ENCODE measurements around the gene ZFYVE1.
"Not testable (repeated sequence)": the region's sequence is repeated elsewhere in the genome, so short reads cannot be mapped to it uniquely, and the experiment has no call there.

Gene ZFYVE1

GRCh38 chr14:73026845-73027542, at the start of gene ZFYVE1:
ZFYVE1 (minus strand) TSS chr14:73027106; CDS start chr14:73024508, 2,598 bp downstream.
- DNase-seq (ENCODE audit: low spot score) = peak; percentile 97

DNA sequence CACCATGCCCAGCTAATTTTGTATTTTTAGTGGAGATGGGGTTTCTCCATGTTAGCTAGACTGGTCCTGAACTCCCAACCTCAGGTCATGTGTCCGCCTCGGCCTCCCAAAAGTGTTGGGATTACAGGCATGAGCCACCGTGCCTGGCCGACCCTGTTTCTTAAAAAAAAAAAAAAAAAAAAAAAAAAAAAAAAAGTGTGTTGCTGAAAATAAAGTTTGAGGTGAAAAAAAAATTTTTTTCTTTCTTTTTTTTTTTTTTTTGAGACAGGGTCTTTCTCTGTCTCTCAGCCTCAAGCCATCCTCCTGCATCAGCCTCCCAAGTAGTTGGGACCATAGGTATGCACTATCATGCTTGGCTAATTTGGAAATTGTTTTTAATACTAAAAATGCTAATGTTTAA, 42.7 kb upstream of the ZFYVE1 start:
- DNase-seq (ENCODE audit: low spot score) = no peak

DNA sequence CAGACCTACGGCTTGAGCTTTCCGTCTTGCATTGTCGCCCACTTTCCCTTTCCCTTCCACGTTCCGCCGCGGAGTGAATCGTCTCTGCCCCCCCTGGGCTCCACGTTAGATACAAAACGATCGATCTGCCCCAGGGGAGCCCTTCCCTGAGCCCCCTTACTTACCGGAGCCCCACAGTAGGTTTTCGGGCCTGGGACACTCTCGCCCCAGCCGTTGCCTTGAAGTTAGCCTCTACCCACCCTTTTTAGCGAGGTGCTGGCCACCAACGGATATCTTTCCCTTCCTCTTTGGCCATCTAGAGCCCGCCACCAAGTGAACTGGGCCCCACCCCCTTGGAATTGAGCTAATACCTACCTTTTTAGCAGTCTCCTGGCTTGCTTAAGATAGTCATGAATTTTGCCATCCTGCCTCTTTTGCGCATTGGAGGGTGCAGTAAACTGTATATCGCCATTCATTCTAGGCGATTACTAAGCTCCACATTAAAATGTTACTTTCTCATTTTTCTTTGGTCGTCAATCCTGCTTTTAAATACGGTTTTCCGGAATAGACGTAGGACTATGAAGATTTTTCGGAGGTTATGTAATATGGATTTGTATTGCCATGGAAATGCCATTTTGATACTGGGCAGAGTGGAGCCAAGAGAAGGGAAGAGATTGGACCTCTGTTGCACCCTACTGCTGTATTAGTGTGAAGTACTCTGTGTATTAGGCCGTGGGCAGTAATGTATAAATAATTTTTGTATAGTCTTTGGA, 32.2 kb upstream of the ZFYVE1 start:
- peak; percentile 49 for DNase-seq (ENCODE audit: low spot score)

DNA sequence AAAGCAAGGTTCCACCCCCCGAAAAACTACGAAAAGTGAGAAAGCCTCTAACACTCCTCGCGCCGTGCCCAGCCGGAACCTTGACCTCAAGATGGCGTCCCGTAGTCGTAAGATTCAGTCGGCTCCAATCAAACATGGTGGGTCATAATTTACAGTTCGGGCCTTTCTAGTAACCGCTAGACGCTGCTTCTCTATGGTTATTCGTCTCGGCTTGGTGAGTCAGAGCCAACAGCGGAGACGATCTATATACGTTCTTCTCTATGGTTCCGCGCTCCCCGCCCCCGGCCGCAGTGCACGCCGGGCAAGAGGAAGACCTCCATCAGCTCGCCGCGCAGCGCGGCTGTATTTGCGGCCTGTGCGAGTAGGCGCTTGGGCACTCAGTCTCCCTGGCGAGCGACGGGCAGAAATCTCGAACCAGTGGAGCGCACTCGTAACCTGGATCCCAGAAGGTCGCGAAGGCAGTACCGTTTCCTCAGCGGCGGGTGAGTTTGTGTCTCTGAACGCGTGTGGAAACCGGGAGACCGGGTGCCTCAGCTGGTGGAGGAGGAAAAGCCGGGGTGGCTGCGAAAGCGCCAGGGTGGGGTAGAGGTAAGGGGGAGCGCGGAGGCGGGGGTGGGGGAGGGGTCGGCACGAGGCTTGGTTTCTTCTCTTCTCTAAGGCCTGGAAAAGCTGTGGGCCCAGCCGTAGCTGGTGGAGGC, 31.5 kb upstream of the ZFYVE1 start, which contains the start of gene RBM25:
TSS of gene RBM25 (plus strand) at position 311 of the 698 bp plus-strand sequence. CDS start 13,108 bp downstream, outside the sequence.
- DNase-seq (ENCODE audit: low spot score) = peak; percentile 95

DNA sequence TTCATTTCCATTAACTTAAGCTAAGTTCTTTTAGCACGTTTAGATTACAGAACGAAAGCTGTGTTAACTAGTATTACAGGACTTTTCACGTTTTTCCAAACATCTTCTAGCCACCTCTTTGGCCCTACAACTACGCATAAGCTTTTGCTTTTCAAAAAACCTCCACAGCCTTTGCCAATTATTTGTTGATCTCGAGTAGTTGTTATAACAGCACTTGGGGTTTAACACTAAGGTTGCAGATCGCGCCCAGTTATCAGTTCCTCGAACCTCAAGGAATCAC, 31.0 kb upstream of the ZFYVE1 start:
- no peak for DNase-seq (ENCODE audit: low spot score)

- DNase-seq (ENCODE audit: low spot score) = no peak
These were observed 28.3 kb upstream of the ZFYVE1 start for GRCh38 chr14:73055251-73055650.

GRCh38 chr14:73049428-73049827, 22.5 kb upstream of the ZFYVE1 start:
- no peak for DNase-seq (ENCODE audit: low spot score)

DNA sequence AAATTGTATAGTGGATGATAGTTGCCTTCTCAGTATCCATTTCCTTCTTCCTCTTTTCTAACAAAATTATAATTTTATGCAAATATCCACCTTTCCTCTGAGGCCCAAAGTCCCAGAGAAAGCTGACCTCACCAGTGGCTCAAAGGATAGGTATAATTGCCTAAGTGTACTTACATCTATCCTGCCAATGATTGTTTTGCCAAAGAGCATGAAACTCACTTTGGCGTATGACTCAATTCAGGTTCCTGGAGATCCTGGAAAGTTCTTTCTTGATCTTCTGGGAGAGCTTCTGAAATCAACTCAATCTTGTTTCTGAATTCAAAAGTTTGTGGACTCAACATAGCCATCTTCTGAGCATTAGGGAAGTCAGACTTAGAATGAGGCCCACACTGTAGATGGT, 20.9 kb upstream of the ZFYVE1 start:
- DNase-seq (ENCODE audit: low spot score) = no peak

- not testable (repeated sequence) for DNase-seq (ENCODE audit: low spot score)
These were observed 10.0 kb upstream of the ZFYVE1 start for GRCh38 chr14:73036706-73037450.

- DNase-seq (ENCODE audit: low spot score) = no peak
These were observed 1.1 kb upstream of the ZFYVE1 start for GRCh38 chr14:73027984-73028383.

DNA sequence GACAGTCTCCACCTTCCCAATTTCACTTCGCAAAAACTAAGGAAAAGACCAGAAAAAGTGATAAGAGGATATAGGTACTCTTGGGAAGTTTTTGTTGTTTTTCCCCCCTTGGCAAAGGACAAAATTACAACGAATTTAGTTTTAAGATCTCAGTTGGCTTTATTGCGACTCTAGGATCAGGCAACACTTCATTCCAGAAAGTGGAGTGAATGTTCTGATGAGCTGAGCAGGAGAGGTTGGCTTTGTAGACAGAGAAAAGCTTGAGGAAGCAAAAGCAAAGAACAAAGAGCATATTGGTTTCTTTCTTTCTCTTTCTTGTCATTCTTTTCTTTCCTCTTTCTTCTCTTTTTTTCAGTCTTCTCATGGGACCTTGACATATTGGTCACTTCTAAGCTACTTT, 640 bp upstream of the ZFYVE1 start:
- no peak for DNase-seq (ENCODE audit: low spot score)

DNA sequence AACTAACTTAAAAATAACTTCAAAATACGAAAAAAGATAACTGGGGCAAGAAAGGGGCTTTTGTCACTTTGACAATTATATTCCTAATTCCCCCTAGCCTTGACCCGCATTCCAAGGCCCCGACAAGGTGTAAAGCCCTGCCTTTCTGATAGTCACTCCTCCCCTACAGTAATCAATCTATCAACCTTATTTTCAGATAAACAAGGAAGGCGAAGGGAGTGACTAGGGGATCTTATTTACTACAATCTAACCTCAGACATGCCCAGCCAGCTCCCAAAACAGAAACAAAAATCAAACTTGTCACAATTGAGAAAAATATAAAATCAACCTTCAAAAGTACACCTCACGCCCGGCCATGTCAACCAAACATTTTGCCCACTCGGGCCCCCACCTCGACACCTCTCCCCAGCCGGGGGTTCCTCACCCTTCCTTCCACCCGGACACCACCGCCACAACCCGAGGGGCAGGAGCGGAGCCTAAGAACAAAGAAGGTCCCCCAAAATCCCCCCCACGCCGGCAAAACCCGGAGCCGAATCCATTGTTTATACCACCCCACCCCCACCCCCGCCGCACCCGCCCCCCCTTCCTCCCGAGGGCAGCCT, 562 bp downstream of the ZFYVE1 start:
- no peak for DNase-seq (ENCODE audit: low spot score)

GRCh38 chr14:73025544-73025943, 1.4 kb downstream of the ZFYVE1 start:
- peak; percentile 33 for DNase-seq (ENCODE audit: low spot score)

DNA sequence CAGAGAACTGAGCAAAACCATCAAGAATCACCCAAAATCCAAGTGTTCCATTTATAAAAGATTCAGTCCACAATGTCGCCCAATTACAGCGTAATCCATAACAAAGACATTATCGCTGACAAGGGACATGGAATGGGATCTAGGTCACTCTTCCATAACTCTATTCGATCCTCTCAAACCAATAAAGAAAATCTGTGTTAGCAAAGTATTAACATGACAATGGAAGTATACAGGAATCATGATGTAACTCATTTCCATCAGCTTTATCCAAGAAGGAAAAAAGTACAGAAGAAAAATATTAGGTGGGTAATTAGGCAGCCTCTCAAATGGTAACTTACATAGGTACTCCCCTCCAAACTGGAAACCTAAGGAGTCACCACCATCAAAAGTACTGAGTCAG, 4.9 kb downstream of the ZFYVE1 start:
- no peak for DNase-seq (ENCODE audit: low spot score)

DNA sequence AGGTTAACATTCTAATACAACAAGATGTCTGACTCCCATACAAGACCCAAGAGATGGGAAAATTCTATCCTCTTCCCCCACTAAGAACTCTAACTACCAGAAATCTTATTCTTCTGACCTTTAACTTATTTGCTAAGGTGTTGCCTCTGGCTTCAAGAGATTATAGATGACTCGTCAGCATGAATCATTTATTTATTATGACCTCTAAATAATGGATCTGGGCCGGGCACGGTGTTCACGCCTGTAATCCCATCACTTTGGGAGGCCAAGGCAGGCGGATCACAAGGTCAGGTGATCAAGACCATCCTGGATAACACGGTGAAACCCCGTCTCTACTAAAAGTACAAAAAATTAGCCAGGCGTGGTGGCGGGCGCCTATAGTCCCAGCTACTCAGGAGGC, 10.9 kb downstream of the ZFYVE1 start:
- not testable (repeated sequence) for DNase-seq (ENCODE audit: low spot score)

DNA sequence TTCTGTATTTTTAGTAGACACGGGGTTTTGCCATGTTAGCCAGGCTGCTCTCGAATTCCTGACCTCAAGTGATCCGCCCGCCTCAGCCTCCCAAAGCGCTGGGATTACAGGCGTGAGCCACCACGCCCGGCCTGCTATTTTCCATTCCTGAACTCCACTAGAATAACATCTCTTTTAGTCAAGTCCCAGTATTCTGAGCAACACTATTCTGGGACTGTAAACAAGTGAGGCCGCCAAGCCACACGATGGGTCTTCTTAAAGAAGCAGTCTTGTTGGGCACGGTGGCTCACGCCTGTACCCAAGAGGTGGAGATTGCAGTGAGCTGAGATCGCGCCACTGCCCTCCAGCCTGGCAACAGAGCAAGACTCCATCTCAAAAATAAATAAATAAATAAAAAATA, 11.4 kb downstream of the ZFYVE1 start:
- DNase-seq (ENCODE audit: low spot score) = not testable (repeated sequence)

GRCh38 chr14:73014105-73014504, 12.8 kb downstream of the ZFYVE1 start:
- no peak for DNase-seq (ENCODE audit: low spot score)

GRCh38 chr14:73011189-73011588, 15.7 kb downstream of the ZFYVE1 start:
- DNase-seq (ENCODE audit: low spot score) = not testable (repeated sequence)

DNA sequence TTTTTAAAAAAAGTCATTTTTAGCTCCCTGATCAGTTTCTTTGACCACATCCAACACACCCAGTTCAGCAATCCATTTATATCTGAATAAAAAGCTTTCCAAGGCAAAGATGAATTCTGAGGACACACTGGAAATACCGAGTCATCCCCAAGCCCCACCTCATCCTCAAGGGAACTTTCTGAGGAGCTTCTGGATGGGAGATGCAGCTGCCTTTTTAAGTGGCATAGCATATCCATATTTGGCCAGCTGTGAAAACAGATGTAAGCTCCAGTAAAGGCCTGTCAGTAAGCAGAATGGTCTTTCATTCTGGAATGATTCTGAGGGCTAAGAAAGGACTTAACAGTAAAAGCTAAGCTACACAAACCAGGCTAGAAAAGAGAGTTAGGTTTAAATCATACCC, 18.4 kb downstream of the ZFYVE1 start:
- DNase-seq (ENCODE audit: low spot score) = no peak

GRCh38 chr14:73007835-73008234, 19.1 kb downstream of the ZFYVE1 start:
- DNase-seq (ENCODE audit: low spot score) = no peak

DNA sequence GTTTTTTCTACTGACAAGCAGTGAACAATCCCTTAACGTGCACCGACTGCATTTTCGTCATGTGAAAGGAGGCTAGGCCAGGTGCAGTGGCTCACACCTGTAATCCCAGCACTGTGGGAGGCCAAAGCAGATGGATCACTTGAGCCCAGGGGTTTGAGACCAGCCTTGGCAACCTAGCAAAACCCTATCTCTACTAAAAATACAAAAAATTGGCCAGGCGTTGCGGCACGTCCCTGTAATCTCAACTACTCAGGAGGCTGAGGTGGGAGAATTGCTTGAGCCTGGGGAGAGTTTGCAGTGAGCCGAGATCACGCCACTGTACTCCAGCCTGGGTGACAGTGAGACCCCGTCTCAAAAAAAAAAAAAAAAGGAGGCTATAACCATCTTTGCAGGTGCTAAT, 22.3 kb downstream of the ZFYVE1 start:
- not testable (repeated sequence) for DNase-seq (ENCODE audit: low spot score)

DNA sequence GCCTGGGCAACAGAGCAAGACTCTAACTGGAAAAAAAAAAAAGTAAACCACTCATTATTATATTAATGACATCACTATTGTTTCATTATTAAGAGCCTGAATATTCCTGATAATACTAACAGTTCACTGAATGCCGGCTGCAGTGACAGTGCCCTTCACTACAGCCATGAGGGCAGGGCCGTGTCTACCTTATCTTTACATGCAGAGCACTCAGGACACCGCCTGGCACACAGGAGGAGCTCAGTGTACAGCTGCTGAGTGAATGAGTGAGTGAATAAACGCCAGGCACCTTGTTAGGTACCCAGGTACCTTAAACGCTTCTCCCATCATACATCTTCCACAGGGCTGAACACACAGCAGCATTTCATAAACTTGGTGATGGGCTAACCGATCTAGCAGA, 23.2 kb downstream of the ZFYVE1 start:
- DNase-seq (ENCODE audit: low spot score) = no peak

Data from AG08396 (cell line).